ENCODE measurements around the gene RRP8. TPM values are rescaled to one million over a fixed set of nuclear protein-coding genes. Genes with fewer than 3 reads are reported as not detected.

RRP8 gene
- polyA plus RNA-seq, 1 experiment: 9.9 TPM

DNA sequence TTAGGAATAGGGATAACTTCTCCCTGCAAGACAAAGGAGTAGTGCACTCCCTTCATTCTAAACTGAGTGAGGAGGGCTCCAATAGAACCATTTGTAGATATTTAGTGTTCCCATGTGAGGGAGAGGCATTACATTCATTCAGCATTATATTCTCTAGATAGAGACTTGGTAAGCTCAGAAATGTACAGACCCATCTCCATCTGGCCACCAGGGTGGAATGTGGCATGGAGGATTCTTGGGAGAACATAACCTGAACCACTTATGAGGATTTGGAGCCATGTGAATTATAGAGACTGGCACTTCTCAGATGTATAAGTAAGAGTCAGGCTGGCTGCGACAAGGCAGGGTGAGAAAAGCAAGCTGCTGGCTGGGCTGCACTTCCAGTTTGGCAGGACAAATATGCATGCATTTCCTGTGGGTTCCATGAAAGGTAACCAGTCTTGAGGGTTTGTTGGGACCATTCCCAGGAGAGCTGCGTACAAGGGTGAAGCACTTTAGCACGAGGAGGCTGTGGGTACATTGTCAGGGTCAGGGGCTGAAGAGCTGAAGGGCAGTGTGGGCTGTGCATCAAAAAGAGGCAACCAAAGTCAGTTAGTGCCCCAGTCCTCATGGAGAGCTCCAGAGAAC is 9.2 kb downstream of the RRP8 start:
- no peak for TF ChIP-seq CTCF (IDR thresholded peaks at IDR 0.05; ENCODE audit: insufficient read depth, low read depth, low read length)
- ChIA-PET POLR2A (no interaction called here), CTCF (interaction anchor here (0.7 to 3.7 kb wide), 6 partner anchors 10 to 89 kb away, joined by 3 to 17 read pairs (median 4); partner anchors contain the start of genes ILK, MRPL17 and RRP8)
- DNase-seq (ENCODE audit: low read depth): no peak
- H3K27me3 ChIP-seq (ENCODE audit: control insufficient read depth, insufficient read depth, low read length): no peaks in the 10 kb centered on the region
- H3K4me3 ChIP-seq (ENCODE audit: low read depth, low read length): no peak overlapping the region
- peaks cover 11% of the 10 kb centered on the region for H3K36me3 ChIP-seq (ENCODE audit: control insufficient read depth, insufficient read depth, low read length)

GRCh38 chr11:6588018-6588417 is 15.4 kb downstream of the RRP8 start:
- no peak for DNase-seq (ENCODE audit: low read depth)
- TF ChIP-seq CTCF (IDR thresholded peaks at IDR 0.05; ENCODE audit: insufficient read depth, low read depth, low read length): no peak
- H3K4me3 ChIP-seq (ENCODE audit: low read depth, low read length): no peak overlapping the region
- POLR2A ChIA-PET: no interaction called here
- no peaks in the 10 kb centered on the region for H3K27me3 ChIP-seq (ENCODE audit: control insufficient read depth, insufficient read depth, low read length)
- H3K36me3 ChIP-seq (ENCODE audit: control insufficient read depth, insufficient read depth, low read length): peaks cover 2% of the 10 kb centered on the region; the same call in 1 of the 2 replicates
- CTCF ChIA-PET: interaction anchor here (1.1 kb wide), 1 partner anchor 28 kb away, joined by 4 read pairs; no protein-coding TSS in a partner anchor

GRCh38 chr11:6587360-6587953 is 16.0 kb downstream of the RRP8 start:
- peaks cover 2% of the 10 kb centered on the region; the same call in 1 of the 2 replicates for H3K36me3 ChIP-seq (ENCODE audit: control insufficient read depth, insufficient read depth, low read length)
- TF ChIP-seq CTCF (IDR thresholded peaks at IDR 0.05; ENCODE audit: insufficient read depth, low read depth, low read length): no peak
- ChIA-PET CTCF (interaction anchor here (0.6 to 1.1 kb wide), 2 partner anchors 27 to 83 kb away, joined by 4 read pairs; no protein-coding TSS in a partner anchor), POLR2A (no interaction called here)
- no peak for DNase-seq (ENCODE audit: low read depth)
- H3K27me3 ChIP-seq (ENCODE audit: control insufficient read depth, insufficient read depth, low read length): no peaks in the 10 kb centered on the region
- H3K4me3 ChIP-seq (ENCODE audit: low read depth, low read length): no peak overlapping the region

DNA sequence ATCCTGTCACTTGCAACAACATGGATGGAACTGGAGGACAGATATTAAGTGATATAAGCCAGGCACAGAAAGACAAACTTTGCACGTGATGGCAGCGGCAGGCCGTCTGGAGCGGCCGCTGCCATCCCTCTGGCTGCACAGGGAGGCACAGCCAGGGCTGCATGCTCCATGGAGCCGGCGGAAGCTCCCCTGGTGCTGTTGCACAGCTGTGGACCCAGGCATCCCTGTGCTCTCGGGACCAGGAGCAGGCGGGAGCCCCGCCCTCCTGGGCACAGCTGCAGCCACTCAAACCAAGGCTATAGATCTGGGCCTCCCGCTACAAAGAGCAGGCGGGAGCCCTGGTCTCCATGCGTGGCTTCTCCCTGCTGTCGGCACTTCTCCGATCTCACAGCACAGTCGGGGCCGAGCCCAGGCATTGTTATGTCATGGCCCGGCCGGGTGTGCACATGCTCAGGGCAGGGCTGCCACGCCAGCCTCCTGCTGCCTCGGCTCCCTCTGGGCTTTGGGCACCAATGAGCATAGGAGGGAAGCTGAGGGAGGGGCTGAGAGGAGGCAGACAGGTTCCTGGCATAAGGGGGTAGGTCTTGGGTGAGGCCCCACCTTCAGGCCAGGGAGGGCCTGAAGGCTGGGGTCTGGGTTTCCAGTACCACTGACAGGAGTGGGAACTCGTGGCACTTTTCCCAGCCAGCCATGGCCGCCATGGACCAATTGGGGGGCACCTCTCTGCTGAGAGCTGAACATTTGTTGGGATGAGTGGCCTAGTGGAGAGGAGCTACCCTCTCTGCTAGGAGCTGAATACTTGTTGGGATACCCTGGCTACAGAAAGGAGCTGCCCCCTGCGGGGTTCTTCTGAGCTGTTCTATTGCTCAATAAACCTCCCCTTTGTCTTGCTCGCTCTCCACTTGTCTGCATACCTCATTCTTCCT is 16.7 kb downstream of the RRP8 start:
- POLR2A ChIA-PET: interaction anchor here (0.6 kb wide), 1 partner anchor 18 kb away, joined by 5 read pairs; no protein-coding TSS in a partner anchor
- TF ChIP-seq CTCF (IDR thresholded peaks at IDR 0.05; ENCODE audit: insufficient read depth, low read depth, low read length): no peak
- no peak overlapping the region for H3K4me3 ChIP-seq (ENCODE audit: low read depth, low read length)
- no peaks in the 10 kb centered on the region for H3K27me3 ChIP-seq (ENCODE audit: control insufficient read depth, insufficient read depth, low read length)
- no peaks in the 10 kb centered on the region for H3K36me3 ChIP-seq (ENCODE audit: control insufficient read depth, insufficient read depth, low read length)
- DNase-seq (ENCODE audit: low read depth): no peak
- CTCF ChIA-PET: interaction anchor here (0.6 to 1.1 kb wide), 3 partner anchors 15 to 84 kb away, joined by 3 to 4 read pairs (median 4); no protein-coding TSS in a partner anchor

GRCh38 chr11:6584528-6584927 is 18.9 kb downstream of the RRP8 start:
- no peaks in the 10 kb centered on the region for H3K27me3 ChIP-seq (ENCODE audit: control insufficient read depth, insufficient read depth, low read length)
- DNase-seq (ENCODE audit: low read depth): no peak
- ChIA-PET POLR2A (no interaction called here), CTCF (no interaction called here)
- H3K4me3 ChIP-seq (ENCODE audit: low read depth, low read length): no peak overlapping the region
- H3K36me3 ChIP-seq (ENCODE audit: control insufficient read depth, insufficient read depth, low read length): peaks cover 2% of the 10 kb centered on the region; the same call in 1 of the 2 replicates
- no peak for TF ChIP-seq CTCF (IDR thresholded peaks at IDR 0.05; ENCODE audit: insufficient read depth, low read depth, low read length)

Measured in BJ (cell line).